HuH-7 (cell line): ENCODE results near the gene AJUBA.
"Not testable (repeated sequence)": the region's sequence is repeated elsewhere in the genome, so short reads cannot be mapped to it uniquely, and the experiment has no call there.

ENCODE experiments used
- DNase-seq: peaks from one replicate; pipeline ENCODE4 v3.0.0; 2011; ENCODE audit warnings: low spot score

The AJUBA gene

DNA sequence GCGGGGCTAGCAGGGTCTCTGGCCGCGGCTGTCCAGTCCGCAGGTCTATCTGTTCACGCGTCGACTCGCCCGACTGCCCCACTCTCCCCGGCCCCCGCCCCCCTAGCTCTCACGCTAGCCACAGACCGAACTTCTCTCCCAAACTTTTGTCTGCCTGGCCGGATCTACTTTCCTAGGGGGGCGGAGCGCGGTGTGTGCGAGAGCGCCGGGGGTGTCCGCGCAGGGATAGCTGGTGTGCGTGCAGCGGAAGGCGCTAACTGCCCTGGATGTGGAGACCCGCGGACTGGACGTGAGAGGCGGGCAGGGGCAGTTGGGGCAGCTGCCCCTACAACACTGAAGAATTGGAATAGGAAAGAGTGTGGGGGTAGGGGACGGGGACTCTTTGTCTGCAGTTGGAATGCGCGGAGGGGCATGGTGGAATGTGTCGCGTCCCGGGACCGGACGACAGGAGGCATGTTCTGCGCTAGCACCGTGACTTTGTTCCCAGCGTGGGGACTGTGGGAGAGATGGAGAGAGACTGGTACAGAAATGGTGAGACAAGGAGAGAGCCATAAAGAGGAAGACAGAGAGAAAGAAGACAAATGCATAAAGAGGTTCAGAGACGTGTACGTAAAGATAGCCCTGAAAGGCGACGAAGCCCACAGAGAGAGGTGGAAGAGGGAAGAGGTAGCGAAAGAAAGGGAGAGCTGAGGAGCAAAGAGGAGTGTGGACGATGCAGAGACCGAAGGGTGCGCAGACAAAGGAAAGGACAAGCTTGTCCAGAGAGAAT lies at the start of gene AJUBA:
AJUBA (minus strand) TSS at position 75 of the 769 bp plus-strand sequence. CDS start 285 bp downstream, outside the sequence.
- DNase-seq = peak; percentile 93

DNA sequence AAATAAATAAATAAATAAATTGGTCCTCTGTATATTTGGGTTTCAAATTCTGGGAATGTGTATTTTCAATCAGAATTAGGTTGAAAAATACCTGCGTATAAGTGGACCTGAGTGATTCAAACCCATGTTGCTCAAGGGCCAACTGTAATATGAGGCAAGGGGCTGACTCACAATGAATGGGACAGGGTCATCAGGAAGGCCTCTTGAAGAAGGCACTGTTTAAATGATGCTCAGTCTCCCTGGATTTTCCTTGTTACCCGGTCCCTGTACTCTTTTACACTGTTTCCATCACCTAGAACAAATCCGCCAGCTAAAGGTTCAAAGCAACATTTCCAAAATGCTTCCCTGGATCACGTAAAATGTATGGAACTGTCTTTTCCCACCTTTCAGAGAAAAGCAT lies 48.6 kb upstream of the AJUBA start:
- no peak for DNase-seq

DNA sequence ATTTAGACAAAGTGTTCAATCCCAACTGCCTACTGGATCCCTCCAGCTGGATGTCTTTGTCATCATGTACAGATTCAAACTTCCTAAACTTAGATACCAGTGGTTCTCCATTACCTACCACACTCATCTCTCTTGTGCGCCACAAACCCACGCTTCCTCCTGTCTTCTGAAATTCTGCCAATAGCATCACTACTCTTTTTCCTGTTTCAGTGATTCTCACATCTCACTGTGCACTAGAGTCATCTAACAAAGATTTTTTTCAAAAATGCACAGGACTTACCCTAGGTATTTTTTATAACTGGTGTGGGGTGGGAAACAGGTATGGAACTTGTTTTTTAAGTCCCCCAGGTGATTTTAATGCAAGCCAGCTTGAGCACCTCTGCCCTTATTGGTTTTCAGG lies 46.4 kb upstream of the AJUBA start:
- no peak for DNase-seq

DNA sequence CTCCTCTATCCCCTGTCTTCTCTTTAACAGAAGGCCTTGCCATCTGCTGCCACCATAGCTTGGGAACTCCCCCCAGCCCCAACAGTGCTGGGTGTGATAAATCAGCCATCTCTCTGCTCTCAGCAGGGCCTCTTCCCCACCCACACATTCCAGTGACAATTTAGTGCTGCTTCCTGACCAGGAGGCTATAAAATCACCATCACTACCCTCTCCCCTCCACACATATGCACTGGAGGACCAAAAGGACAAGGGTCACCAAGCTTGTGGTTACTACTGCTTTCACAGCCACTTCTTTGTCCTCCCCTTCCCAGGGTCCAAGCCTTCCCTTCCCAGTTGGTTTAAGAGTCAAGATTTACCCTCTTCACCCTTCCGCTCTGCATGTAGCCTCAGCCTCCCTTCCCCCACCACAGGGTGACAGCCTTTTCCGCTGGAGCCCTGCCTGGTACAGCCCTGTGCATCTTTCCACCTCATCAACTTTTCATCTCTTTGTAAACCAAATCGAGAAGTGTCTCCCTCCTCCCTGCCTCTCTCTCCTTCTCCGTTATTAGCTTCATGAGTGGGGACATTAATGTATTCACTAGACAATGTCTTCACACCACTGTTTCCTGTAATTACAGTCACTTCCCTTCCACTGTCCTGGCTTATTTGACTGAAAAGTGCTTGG lies 42.9 kb upstream of the AJUBA start:
- DNase-seq = peak; percentile 59

DNA sequence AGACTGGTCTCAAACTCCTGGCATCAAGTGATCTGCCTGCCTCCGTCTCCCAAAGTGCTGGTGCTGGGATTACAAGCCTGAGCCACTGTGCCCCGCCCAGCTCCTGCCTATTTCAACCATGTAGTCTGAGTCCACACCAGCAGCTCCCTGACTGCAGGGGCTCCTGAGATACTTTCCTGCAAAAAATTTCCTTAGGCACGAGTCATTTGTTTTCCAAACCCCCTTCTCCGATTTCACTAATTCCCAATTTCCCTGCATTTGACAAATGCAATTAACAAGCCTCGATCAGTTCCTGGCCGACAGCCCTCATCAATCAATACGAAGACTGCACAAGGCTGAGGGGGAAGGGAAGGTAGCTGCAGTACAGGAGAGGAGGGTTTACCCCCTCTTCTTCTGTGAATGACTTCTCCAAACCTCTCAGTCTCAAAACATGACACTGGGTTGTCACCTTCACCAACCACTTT lies 42.3 kb upstream of the AJUBA start:
- DNase-seq = no peak

DNA sequence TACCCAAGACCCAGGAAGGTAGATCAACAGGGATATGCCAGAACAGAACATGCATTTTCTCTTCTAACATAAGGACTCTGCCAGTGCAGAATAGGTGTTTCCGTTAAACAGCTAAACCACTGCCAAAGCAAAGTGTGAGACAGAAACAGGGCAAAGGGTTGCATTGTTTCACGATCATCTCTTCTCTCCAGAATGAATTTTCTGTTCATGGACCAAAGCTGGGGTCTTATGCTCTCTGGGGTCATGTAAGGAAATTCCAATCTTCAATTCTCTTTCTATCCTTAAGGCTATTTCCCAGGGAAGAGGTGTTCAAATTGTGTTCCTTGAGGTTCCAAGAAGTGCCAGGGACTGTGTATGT lies 41.4 kb upstream of the AJUBA start:
- DNase-seq = no peak

DNA sequence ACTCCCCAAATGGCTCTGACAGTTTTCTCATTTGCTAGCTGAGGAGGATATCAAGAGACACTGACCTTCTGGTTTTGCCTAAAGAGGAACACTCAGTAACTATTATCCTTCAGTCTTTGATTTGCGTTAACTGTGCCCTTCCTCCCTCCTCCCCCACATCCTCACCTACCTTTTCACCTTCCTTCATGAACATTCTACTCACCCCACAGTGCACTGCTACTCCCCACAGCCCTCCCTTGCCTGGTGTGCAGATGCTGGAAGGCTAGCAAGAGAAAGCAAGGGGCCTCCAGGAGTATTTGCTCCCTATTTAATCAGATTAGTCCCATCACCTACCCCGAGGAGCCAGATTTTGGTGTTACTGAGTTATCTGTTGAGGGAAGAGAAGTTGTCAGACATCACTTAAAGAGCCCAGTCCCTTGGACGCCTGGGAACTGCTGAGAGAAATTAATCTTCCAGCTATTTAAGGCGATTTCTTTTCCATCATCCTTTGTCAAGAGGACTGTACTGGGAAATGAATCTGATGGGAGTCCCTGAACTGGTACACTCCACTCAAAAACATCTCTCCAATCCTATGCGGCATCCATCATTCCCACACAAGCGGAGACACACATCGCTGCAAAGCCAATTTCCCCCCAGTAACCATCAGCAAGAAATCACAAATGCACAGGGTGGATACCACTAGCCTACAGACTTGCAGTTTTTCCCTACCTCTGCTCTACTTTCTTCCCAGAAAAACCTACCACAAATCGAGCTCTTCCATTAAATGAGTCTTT lies 40.9 kb upstream of the AJUBA start:
- no peak for DNase-seq

DNA sequence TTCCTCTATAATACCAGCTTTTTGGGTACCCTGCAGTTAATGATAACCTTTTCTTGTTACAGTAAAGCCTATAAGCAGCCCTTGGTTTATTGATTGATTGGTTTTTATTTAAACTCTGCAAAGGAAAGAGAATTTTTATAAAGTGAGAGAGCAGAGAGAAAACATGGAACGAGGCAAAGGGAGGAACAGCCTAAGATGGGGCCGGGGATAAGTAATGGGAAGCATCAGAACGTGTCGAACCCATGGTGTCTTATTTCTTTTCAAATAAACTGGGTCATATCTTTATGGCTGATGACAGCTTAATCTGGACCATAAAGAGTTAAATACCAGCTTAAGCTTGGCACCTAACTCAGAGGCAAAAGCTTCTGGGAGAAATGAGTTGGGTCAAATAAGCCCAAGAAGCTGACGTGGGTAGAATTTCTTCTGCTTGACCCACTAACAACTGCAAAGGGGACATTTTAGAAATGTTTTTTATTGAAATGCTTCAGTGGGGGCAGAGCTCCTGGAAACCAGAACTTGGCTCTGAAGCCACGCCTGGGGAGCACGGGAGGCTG lies 39.6 kb upstream of the AJUBA start:
- DNase-seq = no peak

DNA sequence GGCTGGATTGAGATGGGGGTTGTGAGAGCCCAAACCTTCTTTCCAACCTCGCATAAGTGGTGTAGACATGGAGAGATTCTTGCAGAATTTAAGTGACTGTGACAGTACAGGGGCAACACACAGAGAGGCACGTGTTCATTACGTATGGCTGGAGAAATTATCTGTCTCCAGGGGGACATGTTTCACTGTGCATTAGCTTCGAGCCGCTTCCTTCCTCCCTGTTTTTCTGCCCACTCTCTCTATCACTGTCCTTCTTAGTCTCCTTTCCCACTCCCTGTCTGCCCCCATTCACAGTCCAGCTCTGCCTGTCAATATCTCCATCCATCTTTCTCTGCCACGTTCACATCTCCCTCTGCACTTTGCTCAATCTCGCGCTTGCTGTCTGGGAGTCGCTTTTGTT lies 39.1 kb upstream of the AJUBA start:
- DNase-seq = no peak

DNA sequence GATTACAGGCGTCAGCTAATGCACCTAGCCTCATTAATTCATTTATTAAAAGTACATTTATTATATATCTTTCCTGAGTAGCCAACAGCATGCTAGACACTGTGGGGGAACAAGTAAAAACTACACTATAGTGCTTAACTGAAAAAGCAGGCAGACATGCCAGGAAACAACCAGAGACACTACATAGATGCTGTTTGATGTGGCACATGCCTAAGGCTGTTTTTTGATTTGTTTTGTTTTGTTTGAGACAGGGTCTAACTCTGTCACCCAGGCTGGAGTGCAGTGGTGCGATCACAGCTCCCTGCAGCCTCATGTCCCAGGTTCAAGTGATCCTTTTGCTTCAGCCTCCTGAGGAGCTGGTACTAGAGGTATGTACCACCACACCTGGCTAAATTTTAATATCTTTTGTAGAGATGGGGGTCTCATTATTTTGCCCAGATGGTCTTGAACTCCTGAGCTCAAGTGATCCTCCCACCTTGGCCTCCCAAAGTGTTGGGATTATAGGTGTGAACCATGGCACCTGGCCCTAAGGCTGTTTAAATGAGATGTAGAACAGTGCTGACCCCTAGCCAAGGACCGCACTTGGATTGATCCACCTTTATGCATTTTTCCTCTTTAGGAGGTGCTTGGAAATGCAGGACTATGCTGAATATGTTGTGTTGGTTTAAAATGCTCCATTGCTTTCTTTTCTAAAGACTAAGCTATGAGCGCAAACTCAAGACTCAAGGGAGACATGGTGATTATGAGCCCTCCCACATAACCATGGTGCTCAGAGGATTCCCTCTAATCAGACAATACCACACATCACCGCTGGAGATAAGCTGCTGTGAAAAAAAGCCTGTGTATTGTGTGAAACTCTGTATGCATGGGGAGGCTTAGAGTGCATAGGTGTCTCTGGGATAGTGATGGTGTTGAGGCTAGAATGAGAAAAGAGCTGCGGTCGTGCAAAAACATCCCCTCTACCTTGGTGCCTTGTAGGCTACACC lies 38.1 kb upstream of the AJUBA start:
- DNase-seq = no peak

DNA sequence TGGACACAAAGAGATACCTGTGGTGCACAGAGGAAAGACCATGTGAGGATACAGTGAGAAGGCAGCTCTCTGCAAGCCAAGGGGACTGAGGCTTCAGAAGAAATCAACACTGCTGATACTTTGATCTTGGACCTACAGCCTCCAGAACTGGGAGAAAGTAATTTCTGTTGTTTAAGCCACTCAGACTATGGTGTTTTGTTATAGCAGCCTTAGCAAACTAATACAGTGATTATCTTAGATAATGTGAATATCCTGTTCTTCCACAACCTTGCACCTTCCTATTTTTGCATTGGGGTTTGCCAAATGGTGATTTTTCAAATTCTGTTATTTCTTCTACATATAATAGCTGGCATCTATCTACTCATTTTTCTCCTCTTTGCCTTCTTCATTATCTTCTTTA lies 35.8 kb upstream of the AJUBA start:
- DNase-seq = no peak

DNA sequence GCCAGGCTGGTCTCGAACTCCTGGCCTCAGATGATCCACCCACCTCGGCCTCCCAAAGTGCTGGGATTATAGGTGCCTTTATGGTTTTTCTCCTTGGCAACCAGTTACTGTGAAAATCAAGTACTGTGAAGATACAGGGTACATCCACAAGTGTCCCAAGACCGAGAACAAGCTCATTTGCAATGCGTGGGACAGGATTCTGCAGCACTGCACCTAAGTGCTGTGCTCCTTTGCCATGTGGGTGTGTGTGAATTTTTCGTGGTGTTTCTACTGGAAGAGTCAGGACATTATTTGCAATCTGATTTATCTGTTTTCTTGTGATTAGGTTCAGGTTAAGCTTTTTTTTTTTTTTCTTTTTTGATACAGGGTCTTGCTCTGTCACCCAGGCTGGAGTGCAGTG lies 34.7 kb upstream of the AJUBA start:
- no peak for DNase-seq

DNA sequence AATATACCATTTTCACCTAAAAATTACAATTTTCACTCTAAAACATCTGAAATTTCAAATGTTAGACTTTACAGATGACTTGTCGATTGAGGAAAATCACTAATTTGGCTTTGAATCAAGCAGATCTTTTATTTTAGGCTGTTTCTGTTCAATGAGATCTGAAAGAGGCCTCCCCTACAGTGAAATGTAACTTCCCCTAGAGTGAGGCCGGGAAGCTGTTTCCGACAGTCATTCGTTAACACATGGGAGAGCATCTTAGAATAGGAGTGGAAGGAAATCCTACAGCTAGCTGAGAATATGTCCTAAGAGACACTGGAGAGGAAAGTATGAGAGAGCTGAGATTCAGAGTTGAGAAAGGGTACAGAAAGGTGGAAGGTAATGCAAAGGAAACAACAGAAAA lies 33.3 kb upstream of the AJUBA start:
- DNase-seq = no peak

DNA sequence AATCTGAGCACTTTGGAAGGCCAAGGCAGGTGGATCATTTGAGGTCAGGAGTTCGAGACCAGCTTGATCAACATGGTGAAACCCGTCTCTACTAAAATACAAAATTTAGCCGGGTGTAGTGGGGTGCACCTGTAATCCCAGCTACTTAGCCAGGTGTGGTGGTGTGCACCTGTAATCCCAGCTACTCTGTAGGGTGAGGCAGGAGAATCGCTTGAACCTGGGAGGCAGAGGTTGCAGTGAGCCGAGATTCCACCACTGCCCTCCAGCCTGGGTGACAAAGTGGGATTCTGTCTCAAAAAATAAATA lies 31.4 kb upstream of the AJUBA start:
- not testable (repeated sequence) for DNase-seq

DNA sequence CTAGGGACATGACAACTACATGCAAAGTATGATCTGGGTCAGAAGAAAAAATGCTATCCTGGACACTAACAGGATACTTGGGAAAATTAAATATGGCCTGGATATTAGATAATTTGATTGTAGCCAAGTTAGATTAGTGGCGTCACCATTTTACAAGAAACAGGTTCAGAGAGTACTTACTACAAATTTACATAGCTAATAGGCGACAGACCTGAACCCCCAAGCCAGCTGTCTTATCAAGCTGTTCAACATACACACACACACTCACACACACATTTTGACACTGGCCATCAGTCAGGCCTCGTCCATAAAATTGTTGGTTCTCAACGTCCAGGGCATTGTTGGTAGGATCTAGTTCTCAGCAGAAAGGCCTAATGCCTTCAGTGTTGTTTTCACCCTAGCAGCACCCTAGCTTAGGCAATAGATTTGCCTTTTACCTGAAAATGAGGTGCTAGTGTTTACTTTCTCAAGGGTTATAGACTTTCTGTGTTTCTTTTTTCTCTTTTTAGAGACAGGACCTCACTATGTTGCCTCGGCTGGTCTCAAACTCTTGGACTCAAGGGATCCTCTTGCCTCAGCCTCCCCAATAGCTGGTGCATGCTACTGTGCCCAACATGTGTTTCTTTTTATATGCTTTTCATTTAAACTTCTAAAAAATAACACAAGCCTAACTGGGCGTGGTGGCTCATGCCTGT lies 30.9 kb upstream of the AJUBA start:
- DNase-seq = no peak

DNA sequence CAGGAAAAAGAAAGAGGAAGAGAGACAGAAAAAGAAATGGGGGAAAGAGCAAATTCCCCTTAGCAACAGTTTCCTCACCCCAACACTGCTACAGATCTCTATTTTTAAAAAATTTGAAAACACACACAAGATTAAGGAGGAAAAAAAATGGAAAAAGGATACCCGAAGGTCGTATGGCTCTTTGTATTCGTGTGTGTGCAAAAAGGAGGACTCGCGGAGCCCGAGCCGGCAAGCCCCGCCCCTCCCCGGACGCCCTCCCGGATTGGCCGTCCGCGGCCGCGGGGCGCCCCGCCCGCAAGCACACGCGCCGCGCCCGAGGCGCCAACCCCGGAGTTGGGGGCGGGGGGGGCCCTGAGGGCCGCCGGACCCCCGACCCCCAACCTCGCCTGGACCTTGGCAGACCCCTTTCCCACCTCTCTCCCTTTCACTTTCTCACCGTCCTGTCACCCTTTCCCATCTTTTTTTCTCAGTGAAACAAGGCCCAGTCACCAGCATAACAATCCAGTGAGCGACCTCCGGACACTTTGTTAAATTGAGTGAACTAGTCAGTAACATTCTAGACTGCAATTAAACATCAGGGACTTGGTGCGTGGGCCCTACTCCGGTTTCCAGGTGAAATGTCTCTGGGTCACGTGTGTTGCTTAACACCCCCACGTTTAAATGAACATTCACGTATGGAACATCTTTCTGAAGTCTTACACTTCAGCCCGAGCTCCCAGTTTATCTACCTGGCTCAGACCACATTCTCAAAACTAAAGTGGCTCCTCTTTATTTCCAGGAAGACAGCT lies 27.8 kb upstream of the AJUBA start, which contains the start of gene C14orf93:
C14orf93 (minus strand) TSS at position 205 of the 788 bp plus-strand sequence. CDS start 11,120 bp downstream, outside the sequence.
- peak; percentile 80 for DNase-seq

DNA sequence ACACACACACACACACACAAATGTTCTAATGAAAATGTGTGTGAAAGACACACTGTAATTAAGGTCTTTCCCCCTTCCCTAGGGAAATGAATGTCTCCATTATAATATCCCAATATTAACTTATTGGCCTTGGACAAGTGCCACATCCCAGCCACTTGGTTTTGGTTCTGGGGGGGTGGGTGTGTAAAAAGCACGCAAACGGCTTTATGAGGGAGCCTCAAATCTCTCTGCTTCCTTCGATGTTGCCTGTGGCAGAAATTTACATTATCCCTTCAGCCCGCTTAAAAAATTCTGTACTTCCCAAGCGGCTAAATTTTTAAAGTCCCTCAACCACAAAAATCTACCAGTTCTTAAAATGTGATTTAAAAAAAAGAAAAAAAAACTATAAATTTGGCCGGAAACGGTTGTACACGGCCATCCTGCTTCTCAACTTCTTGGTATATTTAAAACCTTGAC lies 27.2 kb upstream of the AJUBA start:
- no peak for DNase-seq

DNA sequence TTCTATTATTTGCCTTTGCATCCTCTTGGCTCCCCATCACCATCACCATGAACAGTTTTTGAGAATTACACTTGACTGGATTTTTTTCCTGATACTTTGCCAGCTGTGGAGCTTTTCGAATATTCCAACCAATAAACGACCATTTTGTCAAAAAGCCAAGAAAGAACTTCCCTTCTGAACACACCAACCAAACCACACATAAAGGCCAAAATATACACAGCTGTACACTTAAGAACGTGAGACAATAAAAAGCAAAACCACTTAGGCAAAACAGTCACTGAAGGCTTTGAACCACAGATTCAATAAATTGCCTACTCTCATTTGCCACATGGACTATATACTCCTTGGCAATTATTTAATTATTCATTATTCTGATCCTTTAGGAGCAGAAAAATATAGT lies 26.5 kb upstream of the AJUBA start:
- DNase-seq = no peak

DNA sequence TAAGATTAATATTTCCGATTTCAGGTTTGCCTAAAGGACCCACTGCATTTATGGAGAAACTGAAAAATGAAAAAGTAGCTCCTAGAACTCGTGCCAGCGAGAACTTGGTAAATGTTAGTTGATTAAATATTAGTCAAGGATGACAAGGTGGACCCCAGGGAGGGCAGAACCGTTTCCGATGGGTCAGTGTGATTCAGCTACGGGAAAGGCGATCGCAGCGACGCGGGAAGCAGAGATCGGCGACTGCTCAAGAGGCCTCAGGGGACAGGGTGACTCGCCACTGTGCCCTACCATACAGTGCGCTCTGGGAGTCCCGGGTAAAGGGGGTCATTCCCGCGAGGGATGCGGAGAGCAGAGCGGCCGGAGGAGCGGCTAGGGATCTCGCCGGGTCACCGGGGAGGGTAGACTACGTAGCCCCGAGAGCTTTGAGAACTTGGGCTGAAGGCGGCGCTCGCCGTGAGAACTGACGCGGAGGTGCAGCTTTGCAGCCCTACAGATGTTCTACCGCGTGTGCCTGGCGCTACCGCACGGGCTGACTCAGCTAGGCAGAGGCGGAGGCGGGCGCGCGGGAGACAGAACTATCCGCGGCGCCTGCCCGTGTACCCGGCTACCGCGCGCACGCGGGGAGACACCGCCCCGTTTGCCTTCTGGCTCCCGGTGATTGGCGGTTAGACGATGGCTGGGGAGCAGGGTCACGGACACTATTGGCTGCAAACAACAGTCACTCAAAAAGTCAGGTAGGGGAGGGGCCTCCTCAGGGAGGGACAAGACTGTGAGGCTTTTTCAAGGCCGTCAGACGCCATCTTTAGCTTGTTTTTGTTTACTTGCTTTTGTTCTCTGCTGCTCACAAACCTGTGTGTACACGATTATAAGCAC lies 24.4 kb upstream of the AJUBA start:
- DNase-seq = peak; percentile 99
